K562 (cell line): Measurements from ENCODE around the gene COPS4. TPM values are rescaled to one million over a fixed set of nuclear protein-coding genes. Genes with fewer than 3 reads are reported as not detected.

Experiments used
- ATF6 ChIP-seq: sonication (generic); formaldehyde crosslinking; IDR thresholded peaks from 2 replicates; pipeline ENCODE4 v1.4.0; 2020; ENCODE audit warnings: mild to moderate bottlenecking, missing genetic modification reagents
- BHLHE40 ChIP-seq: IDR thresholded peaks from 2 replicates; pipeline ENCODE4 v1.6.1; 2011; ENCODE audit warnings: low read length, improper control_type of control experiment
- CBFB ChIP-seq: sonication (generic); formaldehyde crosslinking; IDR thresholded peaks from 2 replicates; pipeline ENCODE4 v1.4.0; 2020; ENCODE audit warnings: mild to moderate bottlenecking, missing genetic modification reagents
- FOXJ3 ChIP-seq: sonication (generic); formaldehyde crosslinking; IDR thresholded peaks from 2 replicates; pipeline ENCODE4 v1.4.0; 2020; ENCODE audit warnings: mild to moderate bottlenecking, missing genetic modification reagents
- GTF2E2 ChIP-seq: fragments of 200-800 bp; sonication (Bioruptor generic); IDR thresholded peaks from 2 replicates; pipeline ENCODE4 v1.6.1; 2016; ENCODE audit warnings: missing genetic modification characterization, missing compliant biosample characterization
- HSF4 ChIP-seq: fragments of 250-450 bp; sonication (Bioruptor Pico); IDR thresholded peaks from 2 replicates; pipeline ENCODE4 v2.1.2; 2022; ENCODE audit warnings: mild to moderate bottlenecking, moderate library complexity, borderline replicate concordance
- MECOM ChIP-seq: fragments of 250-450 bp; sonication (Bioruptor Pico); IDR thresholded peaks from 2 replicates; pipeline ENCODE4 v1.8.0; 2022; ENCODE audit warnings: inconsistent platforms
- MXI1 ChIP-seq: IDR thresholded peaks from 2 replicates; pipeline ENCODE4 v1.6.1; 2011; ENCODE audit warnings: low read depth, mild to moderate bottlenecking, improper control_type of control experiment, low read length
- NCOR1 ChIP-seq: fragments of 450-650 bp; IDR thresholded peaks from 2 replicates; pipeline ENCODE4 v1.6.1; 2016; ENCODE audit warnings: mild to moderate bottlenecking, moderate library complexity
- NFIX ChIP-seq: fragments of 250-450 bp; sonication (Bioruptor Pico); IDR thresholded peaks from 2 replicates; pipeline ENCODE4 v1.4.0; 2020; ENCODE audit warnings: low read depth, mild to moderate bottlenecking, moderate library complexity
- NFXL1 ChIP-seq: fragments of 450-650 bp; formaldehyde crosslinking; IDR thresholded peaks from 2 replicates; pipeline ENCODE4 v1.4.0; 2021; ENCODE audit warnings: mild to moderate bottlenecking
- RBM39 ChIP-seq: fragments of 200-400 bp; formaldehyde crosslinking; optimal IDR thresholded peaks from 2 replicates; pipeline ENCODE3; 2018; ENCODE audit warnings: low read depth, low read length
- RHOXF2B ChIP-seq: fragments of 250-450 bp; sonication (Bioruptor Pico); conservative IDR thresholded peaks from 2 replicates; pipeline ENCODE4 v1.5.1; 2021
- SETDB1 ChIP-seq: IDR thresholded peaks from one replicate; pipeline ENCODE4 v1.6.1; 2012; ENCODE audit warnings: low read length, control low read depth, inconsistent platforms
- SP1 ChIP-seq: sonication (generic); formaldehyde crosslinking; IDR thresholded peaks from 2 replicates; pipeline ENCODE4 v1.8.1; 2022; ENCODE audit warnings: mild to moderate bottlenecking, missing genetic modification reagents
- TEAD1 ChIP-seq, 2 experiments: fragments of 450-650 bp in 1 of 2; sonication (generic) in 1 of 2; formaldehyde crosslinking; IDR thresholded peaks; 2 replicates each; pipeline versions ENCODE4 v1.4.0 to v1.8.0; 2020 to 2022; ENCODE audit warnings: mild to moderate bottlenecking in 2 of 2, missing genetic modification reagents in 1 of 2
- TEAD4 ChIP-seq, 2 experiments: sonication (generic) in 1 of 2; formaldehyde crosslinking in 1 of 2; IDR thresholded peaks; 2 replicates each; pipeline versions ENCODE4 v1.6.1 to v1.8.0; 2012 to 2022; ENCODE audit warnings: borderline replicate concordance in 1 of 2, inconsistent platforms in 1 of 2, low read length in 1 of 2, mild to moderate bottlenecking in 1 of 2, missing genetic modification reagents in 1 of 2
- TFAP4 ChIP-seq: sonication (generic); formaldehyde crosslinking; IDR thresholded peaks from 2 replicates; pipeline ENCODE4 v1.8.0; 2022; ENCODE audit warnings: missing genetic modification reagents, mild to moderate bottlenecking, moderate library complexity, borderline replicate concordance
- USF1 ChIP-seq: sonication (generic); formaldehyde crosslinking; IDR thresholded peaks from 2 replicates; pipeline ENCODE4 v1.9.0; 2022; ENCODE audit warnings: mild to moderate bottlenecking, missing genetic modification reagents
- USF2 ChIP-seq: sonication (generic); formaldehyde crosslinking; IDR thresholded peaks from 2 replicates; pipeline ENCODE4 v1.5.0; 2020; ENCODE audit warnings: missing genetic modification reagents
- ZNF165 ChIP-seq: fragments of 250-450 bp; sonication (Bioruptor Pico); IDR thresholded peaks from 2 replicates; pipeline ENCODE4 v1.4.0; 2020; ENCODE audit warnings: borderline replicate concordance
- ZNF184 ChIP-seq: sonication (generic); formaldehyde crosslinking; IDR thresholded peaks from 2 replicates; pipeline ENCODE4 v1.5.0; 2020; ENCODE audit warnings: missing genetic modification reagents
- ZNF551 ChIP-seq: fragments of 250-450 bp; sonication (Bioruptor Pico); IDR thresholded peaks from 2 replicates; pipeline ENCODE4 v1.5.0; 2021; ENCODE audit warnings: mild to moderate bottlenecking, moderate library complexity
- polyA plus RNA-seq, 8 experiments: library from polyadenylated mRNA; depleted of rRNA in 4 of 8; stranded (reverse) in 5 of 8; unstranded in 3 of 8; fragments of >200 nt; fragmentation: Nextera tagmentation in 2 of 8; fragmentation: Illumina TruSeq in 1 of 8; extraction: Ambion mirVana in 2 of 8; extraction: Trizol in 1 of 8; gene quantifications; 2 replicates each; pipeline versions ENCODE4 v1.2.1 to v1.2.3, GENCODE V29; 2011 to 2014; ENCODE audit warnings: inconsistent platforms in 1 of 8, missing spikeins in 1 of 8
- total RNA-seq, 7 experiments: library from RNA; depleted of rRNA in 6 of 7; stranded (reverse); fragments of >200 nt in 6 of 7; fragmentation: Illumina TruSeq in 2 of 7; extraction: Trizol in 2 of 7; gene quantifications; 2 replicates each; pipeline versions ENCODE4 v1.2.1 to v1.2.3, GENCODE V29; 2011 to 2021; ENCODE audit warnings: low replicate concordance in 1 of 7

Gene COPS4
- total and polyA plus RNA-seq, 9 of the 15 experiments (the other 6 are each of a cell fraction or from before 2014, with no cell fraction given): 44.7 to 180 (median 70.9) TPM

GRCh38 chr4:83012687-83013419, 22.1 kb upstream of the COPS4 start (continued):
- TF ChIP-seq HSF4 (CRISPR knock-in tag): no peak
- peak; percentile 43; the same call in 1 of the 2 replicates for TF ChIP-seq TEAD4 (IDR thresholded peaks at IDR 0.05; ENCODE audit: low read length)
- TF ChIP-seq TEAD4 (CRISPR knock-in tag; IDR thresholded peaks at IDR 0.05; ENCODE audit: borderline replicate concordance): no peak
- peak; percentile 97 for TF ChIP-seq USF1 (CRISPR knock-in tag)
- TF ChIP-seq SETDB1: no peak
- TF ChIP-seq MECOM (CRISPR knock-in tag): no peak
- TF ChIP-seq BHLHE40: peak; percentile 98
- 0 out of 2 replicates have a peak, but pooled peaks have one; percentile 76 for TF ChIP-seq GTF2E2 (tag)
- peak; percentile 93 for TF ChIP-seq USF2 (CRISPR knock-in tag)
- no peak for TF ChIP-seq ZNF165 (CRISPR knock-in tag)
- TF ChIP-seq RBM39: no peak
- TF ChIP-seq TFAP4 (CRISPR knock-in tag): peak; percentile 95
- TF ChIP-seq FOXJ3 (CRISPR knock-in tag): no peak
- peak; percentile 84; the same call in 1 of the 2 replicates for TF ChIP-seq MXI1
- peak; percentile 79; the same call in 1 of the 2 replicates for TF ChIP-seq CBFB (CRISPR knock-in tag)
- no peak for TF ChIP-seq ATF6 (CRISPR knock-in tag)
- no peak for TF ChIP-seq ZNF184 (CRISPR knock-in tag)
- TF ChIP-seq ZNF551 (CRISPR knock-in tag): no peak
- TF ChIP-seq TEAD1 (CRISPR knock-in tag; IDR thresholded peaks at IDR 0.05): peak in 1 of 2 experiments; percentile 85; a peak in 2 of 4 replicates
- no peak for TF ChIP-seq NFXL1 (CRISPR knock-in tag)
- no peak for TF ChIP-seq RHOXF2B
- TF ChIP-seq NCOR1: peak; percentile 17; the same call in 1 of the 2 replicates
- TF ChIP-seq NFIX (CRISPR knock-in tag): no peak
- peak; percentile 97 for TF ChIP-seq SP1 (CRISPR knock-in tag)
